ENCODE measurements around the gene ARHGAP33.

Gene ARHGAP33

DNA sequence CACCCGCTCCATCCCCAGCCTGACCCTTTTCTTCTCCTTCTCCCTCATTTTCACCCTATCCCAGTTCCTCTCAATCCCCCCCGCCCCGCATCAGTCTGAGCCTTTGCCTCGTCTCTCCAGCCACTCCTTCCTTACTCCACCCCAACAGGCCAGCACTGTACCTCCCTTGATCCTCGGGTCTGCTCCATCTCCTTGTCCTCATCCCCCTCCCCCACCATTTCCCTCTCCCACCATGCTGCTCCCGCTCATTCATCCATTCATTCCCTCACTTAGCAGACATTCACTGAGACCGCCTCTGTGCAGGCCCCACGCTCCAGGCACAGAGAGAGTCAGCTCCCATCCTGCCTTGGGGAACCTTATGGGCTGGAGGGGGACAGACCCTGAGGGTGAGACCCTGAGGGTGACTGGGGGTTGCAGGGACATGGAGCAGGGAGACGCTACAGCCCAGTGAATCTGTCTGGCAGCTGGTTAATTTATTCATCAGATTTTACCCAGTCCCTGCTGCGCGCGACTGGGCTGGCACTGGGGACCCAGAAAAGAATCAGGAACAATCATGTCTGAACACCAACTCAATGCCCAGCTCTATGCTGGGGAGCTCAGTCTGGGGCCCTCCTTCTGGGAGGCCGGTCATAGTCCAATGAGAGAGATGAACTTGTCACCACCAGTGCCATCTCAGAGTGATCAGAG, 881 bp downstream of the ARHGAP33 start:
- peak overlapping the region; percentile 63 for H3K4me3 ChIP-seq (ENCODE audit: severe bottlenecking)
- ATAC-seq (ENCODE audit: low read depth) (no peak), DNase-seq (ENCODE audit: low spot score) (peak; percentile 37)
- TF ChIP-seq CTCF (IDR thresholded peaks at IDR 0.05; ENCODE audit: poor library complexity, severe bottlenecking): no peak
- no peaks in the 10 kb centered on the region for H3K36me3 ChIP-seq (ENCODE audit: low read depth)
- peaks cover 3% of the 10 kb centered on the region for H3K4me1 ChIP-seq (ENCODE audit: insufficient read depth, poor library complexity, severe bottlenecking)
- H3K27me3 ChIP-seq (ENCODE audit: insufficient read depth, poor library complexity, severe bottlenecking): no peaks in the 10 kb centered on the region
- H3K27ac ChIP-seq (ENCODE audit: poor library complexity, severe bottlenecking): no peak overlapping the region
- H3K9me3 ChIP-seq (ENCODE audit: severe bottlenecking): no peaks in the 10 kb centered on the region

DNA sequence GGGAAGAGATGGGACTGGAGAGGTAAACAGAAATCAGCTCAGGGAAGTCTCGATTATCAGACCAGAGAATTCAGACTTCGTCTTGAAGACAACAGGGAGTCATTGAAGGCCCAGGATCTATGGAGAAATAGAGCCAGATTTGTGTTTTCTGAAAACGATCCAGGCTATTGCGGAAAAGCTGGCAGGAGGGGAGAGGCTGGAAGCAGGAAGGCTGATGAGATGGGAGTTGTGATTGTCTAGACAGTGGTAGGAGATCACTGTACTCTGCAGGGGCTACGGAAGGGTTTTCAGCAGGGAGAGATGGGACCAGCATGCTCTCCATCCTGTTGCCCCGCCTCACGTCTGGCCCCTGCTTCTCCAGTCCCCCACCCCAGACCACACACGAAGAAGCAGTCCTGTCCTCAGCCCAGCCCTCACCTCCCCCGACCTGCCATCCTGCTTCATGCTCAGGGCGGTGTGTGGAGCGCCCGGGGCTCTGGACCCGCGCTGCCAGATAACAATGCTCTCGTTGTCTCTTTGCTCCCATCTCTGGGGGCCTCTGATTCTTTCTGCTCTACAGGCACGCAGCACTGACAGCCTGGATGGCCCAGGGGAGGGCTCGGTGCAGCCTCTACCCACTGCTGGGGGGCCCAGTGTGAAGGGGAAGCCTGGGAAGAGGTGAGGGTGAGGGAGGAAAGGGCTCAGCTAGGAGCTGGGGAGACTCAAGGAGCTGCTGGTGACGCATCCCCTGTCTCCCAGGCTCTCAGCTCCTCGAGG, 1.9 kb downstream of the ARHGAP33 start:
- no peaks in the 10 kb centered on the region for H3K27me3 ChIP-seq (ENCODE audit: insufficient read depth, poor library complexity, severe bottlenecking)
- no peak overlapping the region for H3K27ac ChIP-seq (ENCODE audit: poor library complexity, severe bottlenecking)
- ATAC-seq (ENCODE audit: low read depth) (no peak), DNase-seq (ENCODE audit: low spot score) (peak; percentile 50)
- no peak for TF ChIP-seq CTCF (IDR thresholded peaks at IDR 0.05; ENCODE audit: poor library complexity, severe bottlenecking)
- H3K4me3 ChIP-seq (ENCODE audit: severe bottlenecking): no peak overlapping the region
- no peaks in the 10 kb centered on the region for H3K9me3 ChIP-seq (ENCODE audit: severe bottlenecking)
- peaks cover 3% of the 10 kb centered on the region for H3K4me1 ChIP-seq (ENCODE audit: insufficient read depth, poor library complexity, severe bottlenecking)
- H3K36me3 ChIP-seq (ENCODE audit: low read depth): no peaks in the 10 kb centered on the region

DNA sequence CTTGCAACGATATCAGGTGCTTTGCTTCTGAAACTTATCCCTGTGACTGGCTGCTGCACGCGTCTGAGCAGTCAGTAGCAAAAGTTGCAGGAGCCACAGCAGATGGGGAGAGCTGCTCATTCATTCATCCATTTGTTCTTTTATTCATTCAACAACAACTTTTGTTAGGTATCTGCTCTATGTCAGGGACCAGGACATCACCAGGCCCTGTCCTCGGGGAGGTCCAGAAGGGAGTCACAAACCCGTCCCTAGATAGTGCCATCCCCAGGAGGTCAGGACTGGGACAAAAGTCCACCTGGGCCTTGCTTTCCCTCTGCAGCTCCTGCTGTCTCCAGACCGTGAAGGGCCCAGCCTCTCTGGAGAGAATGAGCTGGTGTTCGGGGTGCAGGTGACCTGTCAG, 2.6 kb downstream of the ARHGAP33 start:
- H3K4me1 ChIP-seq (ENCODE audit: insufficient read depth, poor library complexity, severe bottlenecking): peaks cover 3% of the 10 kb centered on the region
- H3K36me3 ChIP-seq (ENCODE audit: low read depth): no peaks in the 10 kb centered on the region
- H3K27me3 ChIP-seq (ENCODE audit: insufficient read depth, poor library complexity, severe bottlenecking): no peaks in the 10 kb centered on the region
- H3K9me3 ChIP-seq (ENCODE audit: severe bottlenecking): no peaks in the 10 kb centered on the region
- ATAC-seq (ENCODE audit: low read depth): no peak
- DNase-seq (ENCODE audit: low spot score): no peak
- no peak overlapping the region for H3K27ac ChIP-seq (ENCODE audit: poor library complexity, severe bottlenecking)
- H3K4me3 ChIP-seq (ENCODE audit: severe bottlenecking): no peak overlapping the region
- TF ChIP-seq CTCF (IDR thresholded peaks at IDR 0.05; ENCODE audit: poor library complexity, severe bottlenecking): no peak

- H3K9me3 ChIP-seq (ENCODE audit: severe bottlenecking): no peaks in the 10 kb centered on the region
- no peaks in the 10 kb centered on the region for H3K27me3 ChIP-seq (ENCODE audit: insufficient read depth, poor library complexity, severe bottlenecking)
- H3K4me1 ChIP-seq (ENCODE audit: insufficient read depth, poor library complexity, severe bottlenecking): peaks cover 3% of the 10 kb centered on the region
- no peak for TF ChIP-seq CTCF (IDR thresholded peaks at IDR 0.05; ENCODE audit: poor library complexity, severe bottlenecking)
- DNase-seq (ENCODE audit: low spot score): no peak
- no peak for ATAC-seq (ENCODE audit: low read depth)
- no peaks in the 10 kb centered on the region for H3K36me3 ChIP-seq (ENCODE audit: low read depth)
- no peak overlapping the region for H3K27ac ChIP-seq (ENCODE audit: poor library complexity, severe bottlenecking)
- no peak overlapping the region for H3K4me3 ChIP-seq (ENCODE audit: severe bottlenecking)
Measured at GRCh38 chr19:35779033-35779432, 3.7 kb downstream of the ARHGAP33 start.

DNA sequence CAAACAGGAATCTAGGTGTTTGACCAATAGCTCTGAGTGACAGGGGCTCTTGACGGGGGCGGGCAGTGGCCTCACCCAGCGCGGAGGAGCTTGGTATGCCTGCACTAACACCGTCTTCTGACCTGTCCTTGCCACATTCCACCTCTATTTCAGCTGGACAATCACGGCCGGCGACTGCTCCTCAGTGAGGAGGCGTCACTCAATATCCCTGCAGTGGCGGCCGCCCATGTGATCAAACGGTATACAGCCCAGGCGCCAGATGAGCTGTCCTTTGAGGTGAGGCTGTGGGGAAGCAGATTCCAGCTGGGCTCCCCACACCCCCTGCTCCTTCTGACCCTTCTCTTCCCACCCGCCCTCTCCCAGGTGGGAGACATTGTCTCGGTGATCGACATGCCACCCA, 4.7 kb downstream of the ARHGAP33 start:
- Histone ChIP-seq H3K36me3 (ENCODE audit: low read depth) (no peaks in the 10 kb centered on the region), H3K4me3 (ENCODE audit: severe bottlenecking) (no peak overlapping the region), H3K27ac (ENCODE audit: poor library complexity, severe bottlenecking) (no peak overlapping the region), H3K9me3 (ENCODE audit: severe bottlenecking) (no peaks in the 10 kb centered on the region), H3K27me3 (ENCODE audit: insufficient read depth, poor library complexity, severe bottlenecking) (no peaks in the 10 kb centered on the region), H3K4me1 (ENCODE audit: insufficient read depth, poor library complexity, severe bottlenecking) (no peaks in the 10 kb centered on the region)
- ATAC-seq (ENCODE audit: low read depth) (no peak), DNase-seq (ENCODE audit: low spot score) (no peak)
- TF ChIP-seq CTCF (IDR thresholded peaks at IDR 0.05; ENCODE audit: poor library complexity, severe bottlenecking): no peak
